Psoas muscle (tissue), 8 donors: ENCODE data around the gene PIK3C2B. TPM values are rescaled to one million over a fixed set of nuclear protein-coding genes. Genes with fewer than 3 reads are reported as not detected.
A peak's percentile ranks its signal among the peaks of the same experiment; 100 is the strongest.

Source experiments
- ATAC-seq, 4 donors: fragments of 200-7000 bp; cut with Tn5 transposase; one replicate each; pipeline ENCODE4 v1.9.1; 2020; ENCODE audit warnings: moderate library complexity in 3 of 4, mild to moderate bottlenecking in 2 of 4
- DNase-seq, 2 donors: peaks; one replicate each; pipeline ENCODE4 v3.0.0-alpha.2; 2020
- H3K27ac ChIP-seq: fragments of 200-600 bp; one replicate; pipeline ENCODE4 v1.8.0; 2022
- H3K27me3 ChIP-seq, 3 donors: fragments of 200-600 bp in 1 of 3; one replicate each; pipeline versions ENCODE4 v1.6.1 to v1.8.0; 2013 to 2022; ENCODE audit warnings: low read length in 2 of 3, mild to moderate bottlenecking in 2 of 3, moderate library complexity in 1 of 3; ENCODE audit not compliant: insufficient read depth in 3 of 3
- H3K36me3 ChIP-seq, 2 donors: fragments of 200-600 bp in 1 of 2; one replicate each; pipeline versions ENCODE4 v1.6.1 to v1.8.0; 2013 to 2022; ENCODE audit warnings: low read depth in 1 of 2, mild to moderate bottlenecking in 1 of 2, moderate library complexity in 1 of 2; ENCODE audit not compliant: insufficient read depth in 1 of 2
- H3K4me1 ChIP-seq: fragments of 200-600 bp; one replicate; pipeline ENCODE4 v1.8.0; 2022
- H3K4me3 ChIP-seq: fragments of 200-600 bp; one replicate; pipeline ENCODE4 v1.8.0; 2022; ENCODE audit warnings: mild to moderate bottlenecking
- H3K9me3 ChIP-seq: fragments of 200-600 bp; one replicate; pipeline ENCODE4 v1.8.0; 2022
- WGBS, 3 donors: extraction: QIAGEN DNeasy Blood & Tissue Kit; methylation state at CpG; one replicate each; pipeline versions ENCODE4 v1.1.6 to v1.1.7; 2013; 5-methylcytosine and 5-hydroxymethylcytosine counted together
- intact Hi-C, 2 donors: fragments of 100-400 bp; cut with DNase I; formaldehyde crosslinking; loops; one replicate each; pipeline versions ENCODE4 v1.11.0 to v1.14.2; 2022
- polyA plus RNA-seq, 3 donors: library from polyadenylated mRNA; stranded (reverse); fragments of 200-250 nt; gene quantifications; one replicate each; pipeline ENCODE4 v1.2.3, GENCODE V29; 2013
- total RNA-seq, 4 donors: library from RNA; stranded (reverse); fragmentation: NEBNext Ultra II Directional in 2 of 4; extraction: Animal tissue kit (Norgen Biotek cat#: 25700) in 2 of 4; gene quantifications; one replicate each; pipeline versions ENCODE4 v1.2.1 to v1.2.4, GENCODE V29; 2021 to 2023
- TF ChIP-seq, protein P1 (sequence below): fragments of 200-600 bp; IDR thresholded peaks from one replicate; pipeline ENCODE4 v1.8.0; 2022; ENCODE audit warnings: antibody characterized with exemption
- donor health status: healthy with polysubstance abuse.
- donor health status: DM: no; HTN: no; CAD: no; lungs with moderate emphysema.
- donor health status: Bipolar disorder and iron deficiency.
- donor health status: healthy.
- donor health status: DM: yes; HTN: yes; CAD: no.
- donor health status: DM: no; HTN: no; CAD: no.
- donor health status: DM: no; HTN: no; CAD: no.
- donor health status: DM: yes; HTN: yes; CAD: no.

The PIK3C2B gene
- total and polyA plus RNA-seq, 7 donors: 1.9 to 20.9 (median 8.2) TPM

DNA sequence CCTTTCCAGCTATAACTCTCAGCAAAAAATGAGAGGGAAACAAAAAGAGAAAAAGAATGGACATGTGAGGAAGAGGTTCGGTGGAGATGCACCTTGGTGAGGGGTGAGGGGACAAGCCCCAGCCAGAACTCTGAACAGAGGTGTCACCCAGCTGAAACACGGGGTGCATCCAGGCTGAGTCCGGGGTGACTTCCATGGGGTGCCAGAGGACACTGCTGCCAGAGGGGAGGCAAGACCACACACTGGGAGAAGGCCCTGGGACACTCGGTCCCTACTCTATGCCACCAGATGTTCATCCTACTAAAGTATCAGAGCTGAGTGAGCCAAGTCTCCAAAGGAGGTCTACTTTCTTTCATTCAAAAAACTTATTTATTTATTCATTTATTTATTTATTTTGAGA, 46.9 kb downstream of the PIK3C2B start:
- Histone ChIP-seq H3K27me3 (no peaks in the 10 kb centered on the region), H3K4me1 (peaks cover 64% of the 10 kb centered on the region), H3K9me3 (no peaks in the 10 kb centered on the region), H3K27ac (peak overlapping the region; percentile 66), H3K4me3 (no peak overlapping the region), H3K36me3 (peaks cover 6 to 54% of the 10 kb centered on the region in 2 donors)
- ATAC-seq: no peak
- 34 to 40% (median 38%) methylated on average over 4 of the region's 4 CpGs for WGBS, 3 donors
- intact Hi-C loops: loop anchor here (2.0 to 10.0 kb wide), 3 partner anchors 47 to 357 kb away; partner anchors contain the start of gene PIK3C2B (in 1 of the 2)
- DNase-seq: no peak
- TF ChIP-seq, protein P1, sequence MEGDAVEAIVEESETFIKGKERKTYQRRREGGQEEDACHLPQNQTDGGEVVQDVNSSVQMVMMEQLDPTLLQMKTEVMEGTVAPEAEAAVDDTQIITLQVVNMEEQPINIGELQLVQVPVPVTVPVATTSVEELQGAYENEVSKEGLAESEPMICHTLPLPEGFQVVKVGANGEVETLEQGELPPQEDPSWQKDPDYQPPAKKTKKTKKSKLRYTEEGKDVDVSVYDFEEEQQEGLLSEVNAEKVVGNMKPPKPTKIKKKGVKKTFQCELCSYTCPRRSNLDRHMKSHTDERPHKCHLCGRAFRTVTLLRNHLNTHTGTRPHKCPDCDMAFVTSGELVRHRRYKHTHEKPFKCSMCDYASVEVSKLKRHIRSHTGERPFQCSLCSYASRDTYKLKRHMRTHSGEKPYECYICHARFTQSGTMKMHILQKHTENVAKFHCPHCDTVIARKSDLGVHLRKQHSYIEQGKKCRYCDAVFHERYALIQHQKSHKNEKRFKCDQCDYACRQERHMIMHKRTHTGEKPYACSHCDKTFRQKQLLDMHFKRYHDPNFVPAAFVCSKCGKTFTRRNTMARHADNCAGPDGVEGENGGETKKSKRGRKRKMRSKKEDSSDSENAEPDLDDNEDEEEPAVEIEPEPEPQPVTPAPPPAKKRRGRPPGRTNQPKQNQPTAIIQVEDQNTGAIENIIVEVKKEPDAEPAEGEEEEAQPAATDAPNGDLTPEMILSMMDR: no peak

- no peak for DNase-seq
- intact Hi-C loops: loop anchor here (2.0 to 10.0 kb wide), 3 partner anchors 48 to 358 kb away; partner anchors contain the start of gene PIK3C2B (in 1 of the 2)
- ATAC-seq: no peak
- Histone ChIP-seq H3K4me1 (peaks cover 70% of the 10 kb centered on the region), H3K9me3 (no peaks in the 10 kb centered on the region), H3K36me3 (peaks cover 6 to 59% of the 10 kb centered on the region in 2 donors), H3K27me3 (no peaks in the 10 kb centered on the region), H3K4me3 (no peak overlapping the region), H3K27ac (peak overlapping the region; percentile 66)
- 50 to 73% (median 67%) methylated on average over 6 of the region's 6 CpGs for WGBS, 3 donors
- TF ChIP-seq, protein P1: no peak
These were observed 47.4 kb downstream of the PIK3C2B start for GRCh38 chr1:204447190-204447589.

GRCh38 chr1:204446413-204447111, 48.0 kb downstream of the PIK3C2B start:
- TF ChIP-seq, protein P1: peak; percentile 91
- peak; percentile 68 to 84 (median 76) for ATAC-seq
- intact Hi-C loops: loop anchor here (1.0 to 10.0 kb wide), 4 partner anchors 48 to 358 kb away; partner anchors contain the start of gene PIK3C2B (in 1 of the 2)
- H3K27me3 ChIP-seq: no peaks in the 10 kb centered on the region
- DNase-seq: peak; percentile 75 to 89
- no peaks in the 10 kb centered on the region for H3K9me3 ChIP-seq
- peak overlapping the region; percentile 66 for H3K27ac ChIP-seq
- 15 to 20% (median 18%) methylated on average over 11 of the region's 11 CpGs for WGBS, 3 donors
- peak overlapping the region; percentile 16 for H3K4me3 ChIP-seq
- H3K4me1 ChIP-seq: peaks cover 71% of the 10 kb centered on the region
- peaks cover 6 to 65% of the 10 kb centered on the region in 2 donors for H3K36me3 ChIP-seq

GRCh38 chr1:204445860-204446412, 48.7 kb downstream of the PIK3C2B start:
- peak overlapping the region; percentile 16 for H3K4me3 ChIP-seq
- peak in 1 of 4 donors; percentile 11 for ATAC-seq
- TF ChIP-seq, protein P1: no peak
- peaks cover 6 to 72% of the 10 kb centered on the region in 2 donors for H3K36me3 ChIP-seq
- intact Hi-C loops: loop anchor here (1.0 to 10.0 kb wide), 4 partner anchors 49 to 359 kb away; partner anchors contain the start of gene PIK3C2B (in 1 of the 2)
- peak overlapping the region; percentile 66 for H3K27ac ChIP-seq
- H3K4me1 ChIP-seq: peaks cover 71% of the 10 kb centered on the region
- 45 to 51% (median 47%) methylated on average over 11 of the region's 11 CpGs for WGBS, 3 donors
- no peaks in the 10 kb centered on the region for H3K27me3 ChIP-seq
- peak in 1 of 2 donors; percentile 75 for DNase-seq
- H3K9me3 ChIP-seq: no peaks in the 10 kb centered on the region

Other genes with a start within 250 kb of the PIK3C2B start
- gene PLEKHA6, start 134.9 kb downstream of the PIK3C2B start, total RNA-seq: 1 to 10 TPM; 1.5 to 7.1 (median 4.8) TPM
- 1 to 10 TPM in 2 of 3 donors, under 1 TPM in 1; 0.92 to 1.7 (median 1.2) TPM for gene PLEKHA6, start 134.9 kb downstream of the PIK3C2B start, polyA plus RNA-seq
- gene PPP1R15B, start 83.0 kb downstream of the PIK3C2B start, total RNA-seq: 10 to 100 TPM; 15.5 to 35.2 (median 26.0) TPM
- gene PPP1R15B, start 83.0 kb downstream of the PIK3C2B start, polyA plus RNA-seq: 10 to 100 TPM; 12.2 to 23.9 (median 12.9) TPM
- 10 to 100 TPM; 33.4 to 67.0 (median 41.1) TPM for gene MDM4, start 21.6 kb upstream of the PIK3C2B start, total RNA-seq
- 1 to 10 TPM; 5.0 to 8.3 (median 6.5) TPM for gene MDM4, start 21.6 kb upstream of the PIK3C2B start, polyA plus RNA-seq
- 1 to 10 TPM in 2 of 4 donors, under 1 TPM in 2; 0.93 to 2.2 (median 1.0) TPM for gene LRRN2, start 190.9 kb upstream of the PIK3C2B start, total RNA-seq
- gene LRRN2, start 190.9 kb upstream of the PIK3C2B start, polyA plus RNA-seq: under 1 TPM; 0.71 to 0.94 (median 0.81) TPM